ENCODE data around the gene TNIK.
A peak's percentile ranks its signal among the peaks of the same experiment; 100 is the strongest.

The TNIK gene

DNA sequence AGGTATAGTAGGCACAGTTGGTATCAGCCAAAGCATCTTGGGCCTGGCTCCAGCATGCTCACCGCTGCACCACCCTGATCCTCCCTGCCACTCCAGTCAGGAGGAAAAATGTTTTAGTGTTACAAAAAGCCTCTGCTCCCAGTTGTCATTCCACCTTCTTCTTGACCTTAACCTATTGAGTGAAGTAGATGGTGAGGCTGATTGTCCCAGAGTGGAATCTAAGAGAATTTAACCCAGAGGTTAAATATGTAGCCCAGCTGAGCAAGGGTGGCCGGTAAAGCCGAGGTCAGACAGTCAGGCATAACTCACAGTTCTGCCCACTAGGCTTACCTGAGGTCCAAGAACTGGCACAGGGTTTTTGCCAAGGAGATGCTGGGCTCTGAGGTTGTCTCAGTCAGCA is 30.7 kb upstream of the TNIK start:
- TF ChIP-seq, protein P1, sequence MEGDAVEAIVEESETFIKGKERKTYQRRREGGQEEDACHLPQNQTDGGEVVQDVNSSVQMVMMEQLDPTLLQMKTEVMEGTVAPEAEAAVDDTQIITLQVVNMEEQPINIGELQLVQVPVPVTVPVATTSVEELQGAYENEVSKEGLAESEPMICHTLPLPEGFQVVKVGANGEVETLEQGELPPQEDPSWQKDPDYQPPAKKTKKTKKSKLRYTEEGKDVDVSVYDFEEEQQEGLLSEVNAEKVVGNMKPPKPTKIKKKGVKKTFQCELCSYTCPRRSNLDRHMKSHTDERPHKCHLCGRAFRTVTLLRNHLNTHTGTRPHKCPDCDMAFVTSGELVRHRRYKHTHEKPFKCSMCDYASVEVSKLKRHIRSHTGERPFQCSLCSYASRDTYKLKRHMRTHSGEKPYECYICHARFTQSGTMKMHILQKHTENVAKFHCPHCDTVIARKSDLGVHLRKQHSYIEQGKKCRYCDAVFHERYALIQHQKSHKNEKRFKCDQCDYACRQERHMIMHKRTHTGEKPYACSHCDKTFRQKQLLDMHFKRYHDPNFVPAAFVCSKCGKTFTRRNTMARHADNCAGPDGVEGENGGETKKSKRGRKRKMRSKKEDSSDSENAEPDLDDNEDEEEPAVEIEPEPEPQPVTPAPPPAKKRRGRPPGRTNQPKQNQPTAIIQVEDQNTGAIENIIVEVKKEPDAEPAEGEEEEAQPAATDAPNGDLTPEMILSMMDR (IDR thresholded peaks at IDR 0.05; ENCODE audit: extremely low read depth, insufficient read depth, missing control alignments): no peak
- no peak for DNase-seq (ENCODE audit: low spot score)
- in situ Hi-C loops (cut with MboI; ENCODE audit: low pct_unique_long_range_greater_than_20kb, low sequenced_read_pairs, unreplicated experiment): no loop called here

DNA sequence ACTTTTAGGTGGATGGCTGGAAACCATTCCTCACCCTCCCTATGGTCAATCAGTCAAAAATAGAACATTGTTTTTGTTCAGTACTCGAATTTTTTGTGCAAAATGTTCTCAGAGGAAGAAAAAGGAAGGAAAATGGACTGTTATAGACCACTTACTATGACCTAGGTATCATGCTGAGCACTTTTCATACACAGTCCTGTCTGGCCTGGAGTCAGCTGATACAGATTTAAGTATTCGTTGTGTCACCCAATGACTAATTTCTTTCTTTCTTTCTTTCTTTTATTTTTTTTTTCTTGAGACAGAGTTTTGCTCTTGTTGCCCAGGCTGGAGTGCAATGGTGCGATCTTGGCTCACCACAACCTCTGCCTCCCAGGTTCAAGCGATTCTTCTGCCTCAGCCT is 29.1 kb upstream of the TNIK start:
- TF ChIP-seq, protein P1 (IDR thresholded peaks at IDR 0.05; ENCODE audit: extremely low read depth, insufficient read depth, missing control alignments): no peak
- no peak for DNase-seq (ENCODE audit: low spot score)
- in situ Hi-C loops (cut with MboI; ENCODE audit: low pct_unique_long_range_greater_than_20kb, low sequenced_read_pairs, unreplicated experiment): no loop called here

DNA sequence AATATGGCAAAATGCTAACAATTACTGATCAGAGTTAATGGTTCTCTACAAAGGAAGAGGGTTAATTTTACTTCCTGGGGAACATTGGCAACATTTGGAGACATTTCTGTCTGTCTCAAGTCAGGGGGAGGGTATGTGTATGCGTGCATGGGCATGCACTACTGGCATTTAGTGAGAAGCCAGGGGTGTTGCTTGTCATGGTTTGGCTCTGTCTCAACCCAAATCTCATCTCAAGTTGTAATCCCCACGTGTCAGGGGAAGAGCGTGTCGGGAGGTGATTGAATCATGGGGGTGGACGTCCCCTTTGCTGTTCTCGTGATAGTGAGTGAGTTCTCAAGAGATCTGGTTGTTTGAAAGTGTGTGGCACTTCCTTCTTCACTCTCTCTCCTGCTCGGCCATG is 28.3 kb upstream of the TNIK start:
- no peak for DNase-seq (ENCODE audit: low spot score)
- TF ChIP-seq, protein P1 (IDR thresholded peaks at IDR 0.05; ENCODE audit: extremely low read depth, insufficient read depth, missing control alignments): no peak
- in situ Hi-C loops (cut with MboI; ENCODE audit: low pct_unique_long_range_greater_than_20kb, low sequenced_read_pairs, unreplicated experiment): no loop called here

DNA sequence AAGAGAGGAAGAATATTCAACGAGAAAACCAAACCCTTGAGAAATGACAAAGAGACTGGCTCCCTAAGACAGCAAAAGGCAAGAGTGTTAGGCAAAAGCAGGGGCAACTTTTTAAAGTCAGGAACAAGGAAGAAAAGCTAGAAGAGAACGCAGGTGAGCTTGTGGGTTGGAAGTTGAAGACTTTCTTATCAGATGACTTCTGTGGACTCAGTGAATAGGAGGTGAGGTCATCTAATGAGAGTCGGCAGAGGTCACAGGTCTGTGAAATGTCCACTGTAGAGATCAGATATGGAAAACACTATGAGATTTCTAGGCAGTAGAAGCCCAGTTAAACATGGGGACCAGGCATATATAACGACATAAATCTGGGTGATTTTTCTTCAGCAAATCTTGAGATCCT is 27.2 kb upstream of the TNIK start:
- in situ Hi-C loops (cut with MboI; ENCODE audit: low pct_unique_long_range_greater_than_20kb, low sequenced_read_pairs, unreplicated experiment): no loop called here
- TF ChIP-seq, protein P1 (IDR thresholded peaks at IDR 0.05; ENCODE audit: extremely low read depth, insufficient read depth, missing control alignments): no peak
- no peak for DNase-seq (ENCODE audit: low spot score)

DNA sequence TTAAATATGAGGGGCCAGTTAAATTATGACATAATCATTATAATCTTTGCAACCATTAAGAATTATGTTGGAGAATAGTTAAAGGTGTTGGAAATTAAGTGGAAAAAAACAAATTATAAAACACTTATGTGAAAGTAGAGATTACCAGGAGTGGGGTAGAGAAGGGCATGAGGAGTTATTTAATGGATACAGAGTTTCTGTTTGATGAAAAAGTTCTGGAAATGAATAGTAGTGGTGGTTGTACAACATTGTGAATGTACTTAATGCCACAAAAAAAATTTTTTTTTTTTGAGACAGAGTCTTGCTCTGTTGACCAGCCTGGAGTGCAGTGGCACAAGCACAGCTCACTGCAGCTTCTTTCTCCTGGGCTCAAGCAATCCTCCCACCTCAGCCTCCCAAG is 25.1 kb upstream of the TNIK start:
- in situ Hi-C loops (cut with MboI; ENCODE audit: low pct_unique_long_range_greater_than_20kb, low sequenced_read_pairs, unreplicated experiment): no loop called here
- TF ChIP-seq, protein P1 (IDR thresholded peaks at IDR 0.05; ENCODE audit: extremely low read depth, insufficient read depth, missing control alignments): no peak
- no peak for DNase-seq (ENCODE audit: low spot score)

- in situ Hi-C loops (cut with MboI; ENCODE audit: low pct_unique_long_range_greater_than_20kb, low sequenced_read_pairs, unreplicated experiment): no loop called here
- TF ChIP-seq, protein P1 (IDR thresholded peaks at IDR 0.05; ENCODE audit: extremely low read depth, insufficient read depth, missing control alignments): no peak
- no peak for DNase-seq (ENCODE audit: low spot score)
Observed at GRCh38 chr3:171481011-171481410, 20.8 kb upstream of the TNIK start.

DNA sequence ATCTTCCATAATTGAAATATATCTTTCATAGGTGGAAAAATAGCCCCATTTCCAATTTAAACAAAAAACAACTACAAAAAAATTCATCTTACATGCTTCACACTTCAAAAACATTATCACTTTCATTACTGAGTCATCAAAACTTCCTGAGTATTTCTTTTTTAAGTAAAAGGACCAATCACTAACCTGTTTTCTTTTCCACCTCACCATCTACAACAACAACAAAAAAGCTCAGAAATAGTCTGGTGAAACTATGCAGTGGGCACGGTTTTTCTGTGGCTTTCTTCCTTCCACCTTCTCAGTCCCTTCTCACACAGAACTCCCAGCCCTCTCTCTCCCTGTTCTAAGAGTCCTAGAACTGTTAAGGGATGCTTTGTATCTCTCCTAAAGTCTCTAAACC is 20.3 kb upstream of the TNIK start:
- in situ Hi-C loops (cut with MboI; ENCODE audit: low pct_unique_long_range_greater_than_20kb, low sequenced_read_pairs, unreplicated experiment): no loop called here
- DNase-seq (ENCODE audit: low spot score): peak; percentile 42
- TF ChIP-seq, protein P1 (IDR thresholded peaks at IDR 0.05; ENCODE audit: extremely low read depth, insufficient read depth, missing control alignments): no peak
